ENCODE results near the gene MRLN. TPM values are rescaled to one million over a fixed set of nuclear protein-coding genes. Genes with fewer than 3 reads are reported as not detected.
"Not testable (repeated sequence)": the region's sequence is repeated elsewhere in the genome, so short reads cannot be mapped to it uniquely, and the experiment has no call there.

Gene MRLN
- total RNA-seq, 1 donor, result not detected

DNA sequence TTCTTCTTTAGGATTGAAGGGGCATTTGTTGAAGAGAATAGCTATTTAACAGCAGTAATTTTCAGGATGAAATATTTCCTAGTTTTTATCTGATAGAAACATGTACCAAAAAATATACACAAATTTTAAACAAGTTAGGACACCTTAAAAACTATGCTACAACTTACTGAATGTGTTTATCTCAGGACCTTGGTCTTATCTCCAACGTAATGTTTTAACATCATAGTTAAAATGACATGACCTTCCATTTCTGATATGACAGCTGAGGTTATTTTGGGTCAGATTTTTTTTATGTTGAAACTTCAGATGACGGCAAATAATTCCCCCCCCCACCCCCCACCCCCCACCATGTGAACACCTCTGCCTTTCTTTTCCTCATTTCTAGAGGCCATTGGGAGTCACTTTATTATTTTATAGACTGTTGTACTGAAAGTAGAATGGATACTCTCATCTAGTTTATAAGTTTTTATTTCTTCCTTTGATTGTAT lies 8.0 kb downstream of the MRLN start:
- DNase-seq (ENCODE audit: low read depth), result no peak
- H3K4me3 ChIP-seq (ENCODE audit: low read depth, low read length), result no peak overlapping the region
- TF ChIP-seq, protein P1, sequence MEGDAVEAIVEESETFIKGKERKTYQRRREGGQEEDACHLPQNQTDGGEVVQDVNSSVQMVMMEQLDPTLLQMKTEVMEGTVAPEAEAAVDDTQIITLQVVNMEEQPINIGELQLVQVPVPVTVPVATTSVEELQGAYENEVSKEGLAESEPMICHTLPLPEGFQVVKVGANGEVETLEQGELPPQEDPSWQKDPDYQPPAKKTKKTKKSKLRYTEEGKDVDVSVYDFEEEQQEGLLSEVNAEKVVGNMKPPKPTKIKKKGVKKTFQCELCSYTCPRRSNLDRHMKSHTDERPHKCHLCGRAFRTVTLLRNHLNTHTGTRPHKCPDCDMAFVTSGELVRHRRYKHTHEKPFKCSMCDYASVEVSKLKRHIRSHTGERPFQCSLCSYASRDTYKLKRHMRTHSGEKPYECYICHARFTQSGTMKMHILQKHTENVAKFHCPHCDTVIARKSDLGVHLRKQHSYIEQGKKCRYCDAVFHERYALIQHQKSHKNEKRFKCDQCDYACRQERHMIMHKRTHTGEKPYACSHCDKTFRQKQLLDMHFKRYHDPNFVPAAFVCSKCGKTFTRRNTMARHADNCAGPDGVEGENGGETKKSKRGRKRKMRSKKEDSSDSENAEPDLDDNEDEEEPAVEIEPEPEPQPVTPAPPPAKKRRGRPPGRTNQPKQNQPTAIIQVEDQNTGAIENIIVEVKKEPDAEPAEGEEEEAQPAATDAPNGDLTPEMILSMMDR (IDR thresholded peaks at IDR 0.05; ENCODE audit: insufficient read depth, low read length), result no peak

DNA sequence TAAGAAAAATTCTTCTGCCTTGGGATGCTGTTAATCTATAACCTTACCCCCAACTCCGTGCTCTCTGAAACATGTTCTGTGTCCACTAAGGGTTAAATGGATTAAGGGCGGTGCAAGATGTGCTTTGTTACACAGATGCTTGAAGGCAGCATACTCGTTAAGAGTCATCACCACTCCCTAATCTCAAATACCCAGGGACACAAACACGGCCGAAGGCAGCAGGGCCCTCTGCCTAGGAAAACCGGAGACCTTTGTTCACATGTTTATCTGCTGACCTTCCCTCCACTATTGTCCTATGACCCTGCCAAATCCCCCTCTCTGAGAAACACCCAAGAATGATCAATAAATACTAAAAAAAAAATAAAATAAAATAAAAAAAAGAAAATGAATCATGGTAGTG lies 8.5 kb downstream of the MRLN start:
- not testable (repeated sequence) for H3K4me3 ChIP-seq (ENCODE audit: low read depth, low read length); DNase-seq (ENCODE audit: low read depth)

DNA sequence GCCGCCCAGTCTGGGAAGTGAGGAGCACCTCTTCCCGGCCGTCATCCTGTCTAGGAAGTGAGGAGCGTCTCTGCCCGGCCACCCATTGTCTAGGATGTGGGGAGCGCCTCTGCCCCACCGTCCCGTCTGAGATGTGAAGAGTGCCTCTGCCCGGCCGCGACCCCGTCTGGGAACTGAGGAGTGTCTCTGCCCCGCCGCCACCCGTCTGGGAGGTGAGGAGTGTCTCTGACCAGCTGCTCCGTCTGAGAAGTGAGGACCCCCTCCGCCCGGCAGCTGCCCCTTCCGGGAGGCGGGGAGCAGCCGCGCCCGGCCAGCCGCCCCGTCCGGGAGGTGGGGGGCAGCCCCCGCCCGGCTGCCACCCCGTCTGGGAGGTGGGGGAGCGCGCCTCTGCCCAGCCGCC lies 9.1 kb downstream of the MRLN start:
- not testable (repeated sequence) for H3K4me3 ChIP-seq (ENCODE audit: low read depth, low read length); DNase-seq (ENCODE audit: low read depth)

DNA sequence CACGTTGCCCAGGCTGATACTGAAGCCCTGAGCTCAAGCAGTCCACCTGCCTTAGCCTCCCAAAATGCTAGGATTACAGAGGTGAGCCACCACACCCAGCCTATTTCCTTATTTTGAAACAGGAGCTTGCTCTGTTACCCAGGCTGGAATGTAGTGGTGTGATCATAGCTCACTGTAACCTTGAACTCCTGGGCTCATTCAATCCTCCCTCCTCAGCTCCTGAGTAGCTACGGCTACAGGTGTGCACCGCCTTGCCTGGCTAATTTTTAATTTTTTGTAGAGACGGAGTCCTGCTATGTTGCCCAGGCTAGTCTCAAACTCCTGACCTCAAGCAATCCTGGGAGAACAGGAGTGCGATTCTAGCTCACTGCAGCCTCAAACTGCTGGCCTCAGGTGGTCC lies 11.7 kb downstream of the MRLN start:
- TF ChIP-seq, protein P1 (IDR thresholded peaks at IDR 0.05; ENCODE audit: insufficient read depth, low read length), result no peak

DNA sequence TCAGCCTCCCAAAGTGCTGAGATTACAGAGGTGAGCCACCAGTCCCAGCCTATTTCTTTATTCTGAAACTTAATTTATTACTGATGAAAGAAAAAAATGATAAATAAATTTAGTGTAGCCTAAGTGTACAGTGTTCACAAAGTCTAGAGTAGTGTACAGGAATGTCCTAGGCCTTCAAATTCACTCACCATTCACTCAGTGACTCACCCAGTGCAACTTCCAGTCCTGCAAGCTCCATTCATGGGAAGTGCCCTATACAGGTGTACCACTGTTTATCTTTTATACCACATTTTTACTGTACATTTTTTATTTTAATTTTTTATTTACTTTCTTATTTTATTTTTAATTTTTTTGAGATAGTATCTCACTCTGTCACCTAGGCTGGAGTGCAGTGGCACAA lies 12.2 kb downstream of the MRLN start:
- DNase-seq (ENCODE audit: low read depth), result no peak
- H3K4me3 ChIP-seq (ENCODE audit: low read depth, low read length), result no peak overlapping the region
- TF ChIP-seq, protein P1 (IDR thresholded peaks at IDR 0.05; ENCODE audit: insufficient read depth, low read length), result no peak

More for the DNA sequence above, 11.7 kb downstream of the MRLN start:
- no peak overlapping the region for H3K4me3 ChIP-seq (ENCODE audit: low read depth, low read length)
- DNase-seq (ENCODE audit: low read depth), result no peak

DNA sequence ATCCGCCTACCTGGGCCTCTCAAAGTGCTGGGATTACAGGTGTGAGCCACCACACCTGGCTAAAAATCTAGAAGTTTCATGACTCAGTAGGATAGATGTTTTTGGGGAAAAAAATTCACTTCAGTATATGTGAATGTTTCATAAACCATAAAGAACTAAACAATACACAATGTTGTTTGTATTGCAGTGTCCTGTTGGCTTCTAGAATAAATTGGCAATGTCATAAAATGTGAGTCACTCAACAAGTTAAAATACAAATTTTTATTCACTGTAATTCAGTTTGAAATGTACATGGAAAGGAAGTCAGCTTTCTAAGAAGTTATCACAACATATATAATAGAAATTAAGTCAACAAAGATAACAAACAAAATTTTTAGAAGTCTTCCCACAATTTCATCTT lies 16.5 kb downstream of the MRLN start:
- no peak overlapping the region for H3K4me3 ChIP-seq (ENCODE audit: low read depth, low read length)
- TF ChIP-seq, protein P1 (IDR thresholded peaks at IDR 0.05; ENCODE audit: insufficient read depth, low read length), result no peak

DNA sequence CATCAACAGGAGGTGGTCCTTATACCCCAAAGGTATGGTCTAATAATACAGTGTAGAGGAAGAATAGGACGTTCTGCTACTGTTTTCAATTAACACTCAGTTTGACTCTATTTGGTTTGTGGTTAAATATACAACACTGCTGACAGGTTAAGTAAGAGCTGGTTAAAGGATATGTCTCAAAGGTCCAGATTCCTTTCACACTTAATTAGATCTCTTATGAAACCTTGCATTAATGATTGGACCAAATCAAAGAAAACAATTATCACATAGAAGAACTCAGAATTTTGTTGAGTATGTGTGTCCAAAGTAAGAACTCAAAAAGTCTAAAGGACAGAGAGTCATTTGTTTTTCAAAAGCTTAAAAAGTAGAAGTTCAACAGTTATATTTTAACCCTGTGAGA lies 18.0 kb downstream of the MRLN start:
- TF ChIP-seq, protein P1 (IDR thresholded peaks at IDR 0.05; ENCODE audit: insufficient read depth, low read length), result no peak
- DNase-seq (ENCODE audit: low read depth), result no peak
- H3K4me3 ChIP-seq (ENCODE audit: low read depth, low read length), result no peak overlapping the region

More for the DNA sequence above, 16.5 kb downstream of the MRLN start:
- DNase-seq (ENCODE audit: low read depth), result no peak

DNA sequence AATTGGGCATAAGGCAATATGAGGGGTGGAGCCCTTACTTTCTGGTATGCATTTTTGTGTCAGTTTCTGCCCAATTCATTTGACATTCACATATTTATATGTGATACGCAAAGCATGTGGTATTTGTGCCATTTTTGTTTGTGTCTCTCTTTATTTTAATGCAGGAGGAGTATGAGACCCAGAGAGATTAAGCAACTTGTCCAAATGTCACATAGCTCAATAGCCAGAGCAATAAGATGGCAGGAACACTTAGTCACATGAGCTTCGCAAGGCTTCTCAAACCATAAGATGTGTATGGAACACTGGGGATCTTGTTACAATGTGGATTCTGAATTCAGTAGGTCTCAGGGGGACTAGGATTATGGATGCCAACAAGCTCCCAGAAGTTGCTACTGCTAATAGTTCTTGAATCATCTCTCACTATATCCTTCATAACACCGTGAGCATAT lies 19.2 kb downstream of the MRLN start:
- TF ChIP-seq, protein P1 (IDR thresholded peaks at IDR 0.05; ENCODE audit: insufficient read depth, low read length), result no peak
- no peak overlapping the region for H3K4me3 ChIP-seq (ENCODE audit: low read depth, low read length)
- DNase-seq (ENCODE audit: low read depth), result no peak

DNA sequence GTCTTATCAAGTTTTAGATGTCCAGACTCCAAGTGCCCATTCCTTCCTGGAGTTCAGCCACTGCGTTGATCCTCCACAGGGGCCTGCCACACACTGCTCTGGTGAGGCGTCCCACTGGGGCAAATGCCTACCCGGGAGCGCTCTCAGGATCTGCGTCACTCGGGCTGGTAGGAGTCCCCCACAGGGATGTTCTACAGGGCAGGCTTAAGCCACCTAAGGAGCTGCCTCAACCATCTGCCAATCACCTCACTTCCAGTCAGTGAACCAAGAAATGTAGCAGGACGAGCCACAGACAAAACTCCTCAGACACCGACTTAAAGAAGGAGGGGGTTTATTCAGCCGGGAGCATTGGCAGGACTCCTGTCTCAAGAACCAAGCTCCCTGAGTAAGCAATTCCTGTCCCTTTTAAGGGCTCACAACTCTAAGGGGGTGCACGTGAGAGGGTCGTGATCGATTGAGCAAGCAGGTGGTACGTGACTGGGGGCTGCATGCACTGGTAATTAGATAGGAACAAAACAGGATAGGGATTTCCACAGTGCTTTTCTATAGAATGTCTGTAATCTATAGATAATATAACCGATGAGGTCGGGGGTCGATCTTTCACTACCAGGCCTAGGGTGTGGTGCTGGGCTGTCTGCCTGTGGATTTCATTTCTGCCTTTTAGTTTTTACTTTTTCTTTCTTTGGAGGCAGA lies 19.8 kb downstream of the MRLN start:
- DNase-seq (ENCODE audit: low read depth); H3K4me3 ChIP-seq (ENCODE audit: low read depth, low read length): not testable (repeated sequence)

DNA sequence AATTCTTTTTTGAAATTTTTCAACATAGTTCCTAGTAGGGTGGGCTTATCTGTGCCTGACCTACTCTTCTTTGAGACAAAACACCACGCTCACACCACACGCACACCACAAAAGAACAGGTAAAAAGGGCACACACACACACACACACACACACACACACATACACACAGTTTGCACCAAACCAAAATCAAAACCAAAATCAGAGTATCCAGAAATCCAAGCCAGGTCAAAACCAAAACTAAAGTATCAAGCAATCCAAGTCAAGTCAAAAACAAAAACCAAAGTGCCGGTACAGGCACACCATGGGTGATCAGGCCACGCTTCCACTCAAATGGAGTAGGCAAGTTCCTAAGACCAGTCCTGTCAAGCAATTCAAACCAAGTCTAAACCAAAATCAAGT lies 20.4 kb downstream of the MRLN start:
- H3K4me3 ChIP-seq (ENCODE audit: low read depth, low read length); DNase-seq (ENCODE audit: low read depth): not testable (repeated sequence)

DNA sequence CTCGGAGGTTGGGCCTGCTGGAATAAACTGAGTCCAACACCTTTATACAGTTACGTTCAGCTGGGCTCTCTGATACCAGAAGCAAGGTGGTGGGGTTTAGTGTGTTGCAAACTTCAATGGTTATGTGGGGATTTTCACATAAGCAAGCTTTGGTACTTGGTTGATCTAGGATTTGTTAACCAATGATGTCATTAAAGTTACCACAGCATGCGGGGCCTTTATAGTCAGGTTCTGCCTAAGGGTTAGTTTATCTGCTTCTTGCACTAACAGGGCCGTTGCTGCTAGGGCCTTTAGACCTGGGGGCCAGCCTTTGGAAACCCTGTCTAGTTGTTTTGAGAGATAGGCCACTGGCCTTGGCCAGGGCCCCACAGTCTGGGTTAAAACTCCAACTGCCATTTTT lies 24.1 kb downstream of the MRLN start:
- not testable (repeated sequence) for DNase-seq (ENCODE audit: low read depth)

More for the DNA sequence above, 24.1 kb downstream of the MRLN start:
- not testable (repeated sequence) for H3K4me3 ChIP-seq (ENCODE audit: low read depth, low read length)

Measured in fibroblast of the aortic adventitia (primary cell).